Right forelimb (tissue), 1 donor: ENCODE results near the gene CSF2.
"Not testable (repeated sequence)": the region's sequence is repeated elsewhere in the genome, so short reads cannot be mapped to it uniquely, and the experiment has no call there.

Experiments used
- DNase-seq: peaks from one replicate; pipeline ENCODE4 v3.0.0-alpha.2; 2018

Gene CSF2

DNA sequence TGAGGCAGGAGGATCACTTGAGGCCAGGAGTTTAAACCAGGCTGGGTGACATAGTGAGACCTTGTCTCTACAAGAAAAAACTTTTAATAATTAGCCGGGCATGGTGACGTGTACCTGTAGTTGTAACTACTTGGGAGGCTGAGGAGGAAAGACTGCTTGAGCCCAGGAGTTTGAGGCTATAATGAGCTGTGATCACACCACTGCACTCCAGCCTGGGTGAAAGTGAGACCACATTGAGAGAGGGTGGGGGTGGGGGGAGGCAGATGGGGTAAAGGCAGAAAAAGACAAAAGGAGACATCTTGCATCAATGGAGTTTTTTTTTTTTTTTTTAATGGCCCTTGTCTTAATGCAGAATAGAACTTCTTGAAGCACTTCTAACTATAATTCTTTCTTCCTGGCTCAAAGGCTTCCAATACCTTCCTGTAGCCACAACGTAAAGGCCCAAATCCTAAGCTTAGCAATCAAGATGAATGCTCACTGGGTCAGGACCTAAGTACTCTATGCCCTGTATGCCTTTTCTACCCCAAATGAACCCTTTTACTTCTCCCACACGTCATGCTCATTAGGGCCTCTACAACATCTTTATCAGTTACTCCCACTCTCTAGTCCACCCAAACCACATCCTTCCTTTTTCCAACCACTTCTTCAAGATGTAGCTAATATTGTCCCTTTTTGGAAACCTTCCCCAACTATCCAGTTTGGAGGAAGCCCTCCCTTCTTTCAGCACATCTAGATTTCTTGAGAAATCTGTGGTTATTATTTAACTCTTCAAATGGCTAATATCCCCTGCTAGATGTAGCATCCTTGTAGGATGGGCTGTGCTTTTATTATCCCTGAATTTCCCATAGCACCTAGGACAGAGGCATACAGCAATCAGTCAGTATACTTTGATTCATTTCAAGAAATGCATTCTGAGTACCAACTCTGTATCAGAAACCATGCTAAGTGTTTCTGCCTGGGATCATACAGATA, 40.8 kb downstream of the CSF2 start:
- DNase-seq = no peak

DNA sequence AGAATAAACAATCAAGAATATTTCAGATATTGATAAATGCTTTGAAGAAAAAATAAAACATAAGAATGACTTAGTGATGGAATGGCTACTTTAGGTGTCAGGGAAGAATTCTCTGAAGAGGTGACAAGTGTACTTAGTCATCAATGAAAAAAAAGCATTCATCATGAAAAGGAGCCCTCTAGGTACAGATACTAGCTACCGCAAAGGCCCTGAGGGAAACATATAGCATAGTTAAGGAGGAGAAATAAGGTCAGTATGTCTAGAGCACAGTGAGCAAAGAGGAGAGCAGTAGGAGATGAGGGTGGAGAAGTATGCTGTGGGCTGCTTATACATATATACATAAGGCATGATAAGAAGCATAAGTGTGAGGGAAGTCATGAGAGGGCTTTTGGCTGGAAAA, 41.8 kb downstream of the CSF2 start:
- no peak for DNase-seq

DNA sequence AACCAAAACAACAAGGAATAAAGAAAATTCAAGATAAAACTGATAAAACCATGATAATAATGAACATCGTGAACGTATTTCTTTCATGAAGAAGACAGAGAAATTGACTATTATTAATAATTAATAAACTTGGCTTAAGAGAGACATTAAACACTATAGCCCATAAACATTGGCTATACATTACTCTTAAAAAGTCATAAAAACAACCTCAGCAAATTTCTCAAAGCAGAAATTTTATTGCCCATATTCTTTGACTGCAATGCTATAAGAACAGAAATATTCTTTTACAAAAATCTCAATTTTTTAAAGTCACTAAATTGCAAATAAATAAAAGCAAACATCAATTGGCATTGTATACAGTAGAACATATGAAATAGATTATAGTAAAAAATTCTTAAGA, 42.5 kb downstream of the CSF2 start:
- DNase-seq = no peak

DNA sequence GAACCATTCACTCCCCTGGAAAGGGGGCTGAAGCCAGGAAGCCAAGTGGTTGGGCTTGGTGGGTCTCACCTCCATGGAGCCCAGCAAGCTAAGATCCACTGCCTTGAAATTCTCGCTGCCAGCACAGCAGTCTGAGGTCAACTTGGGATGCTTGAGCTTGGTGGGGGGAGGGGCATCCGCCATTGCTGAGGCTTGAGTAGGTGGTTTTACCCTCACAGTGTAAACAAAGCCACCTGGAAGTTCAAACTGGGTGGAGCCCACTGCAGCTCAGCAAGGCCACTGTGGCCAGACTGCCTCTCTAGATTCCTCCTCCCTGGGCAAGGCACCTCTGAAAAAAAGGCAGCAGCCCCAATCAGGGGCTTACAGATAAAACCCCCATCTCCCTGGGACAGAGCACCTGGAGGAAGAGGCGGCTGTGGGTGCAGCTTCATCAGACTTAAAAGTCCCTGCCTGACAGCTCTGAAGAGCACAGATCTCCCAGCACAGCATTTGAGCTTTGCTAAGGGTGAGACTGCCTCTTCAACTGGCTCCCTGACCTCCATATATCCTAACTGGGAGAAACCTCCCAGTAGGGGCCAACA, 43.4 kb downstream of the CSF2 start:
- DNase-seq = not testable (repeated sequence)

DNA sequence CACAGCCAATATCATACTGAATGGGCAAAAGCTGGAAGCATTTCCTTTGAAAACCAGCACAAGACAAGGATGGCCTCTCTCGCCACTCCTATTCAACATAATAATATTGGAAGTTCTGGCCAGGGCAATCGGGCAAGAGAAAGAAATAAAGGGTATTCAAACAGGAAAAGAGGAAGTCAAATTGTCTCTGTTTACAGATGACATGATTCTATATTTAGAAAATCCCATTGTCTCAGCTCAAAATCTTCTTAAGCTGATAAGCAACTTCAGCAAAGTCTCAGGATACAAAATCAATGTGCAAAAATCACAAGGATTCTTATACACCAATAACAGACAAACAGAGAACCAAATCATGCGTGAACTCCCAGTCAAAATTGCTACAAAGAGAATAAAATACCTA, 47.1 kb downstream of the CSF2 start:
- not testable (repeated sequence) for DNase-seq

DNA sequence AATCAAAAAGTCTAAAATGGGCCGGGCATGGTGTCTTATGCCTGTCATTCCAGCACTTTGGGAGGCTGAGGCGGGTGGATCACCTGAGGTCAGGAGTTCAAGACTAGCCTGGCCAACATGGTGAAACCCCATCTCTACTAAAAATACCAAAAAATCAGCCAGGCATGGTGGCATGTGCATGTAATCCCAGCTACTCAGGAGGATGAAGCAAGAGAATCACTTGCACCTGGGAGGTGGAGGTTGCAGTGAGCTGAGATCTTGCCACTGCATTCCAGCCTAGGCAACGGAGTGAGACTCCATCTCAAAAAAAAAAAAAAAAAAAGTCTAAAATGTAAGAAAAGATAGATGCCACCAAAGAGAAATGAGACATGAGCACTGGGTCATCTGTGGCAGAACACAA, 49.4 kb downstream of the CSF2 start:
- not testable (repeated sequence) for DNase-seq

DNA sequence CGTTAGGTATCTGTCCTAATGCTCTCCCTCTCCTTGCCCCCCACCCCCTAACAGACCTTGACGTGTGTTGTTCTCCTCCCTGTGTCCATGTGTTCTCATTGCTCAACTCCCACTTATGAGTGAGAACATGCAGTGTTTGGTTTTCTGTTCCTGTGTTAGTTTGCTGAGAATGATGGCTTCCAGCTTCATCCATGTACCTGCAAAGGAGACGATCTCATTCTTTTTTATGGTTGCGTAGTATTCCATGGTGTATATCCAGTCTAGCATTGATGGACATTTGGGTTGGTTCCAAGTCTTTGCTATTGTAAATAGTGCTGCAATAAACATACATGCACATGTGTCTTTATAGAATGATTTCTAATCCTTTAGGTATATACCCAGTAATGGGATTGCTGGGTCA, 50.0 kb downstream of the CSF2 start:
- not testable (repeated sequence) for DNase-seq
